Stimulated activated naive CD8-positive, alpha-beta T cell treated with anti-CD3 and anti-CD28 coated beads, Interleukin-15, amount 100 ng/mL, for 72 hours (primary cell): ENCODE measurements around the gene HK3.
A peak's percentile ranks its signal among the peaks of the same experiment; 100 is the strongest.

Source experiments
- ATAC-seq: fragments of 150-1000 bp; cut with Tn5 transposase; 2 replicates; pipeline ENCODE4 v1.10.0; 2021; ENCODE audit warnings: mild to moderate bottlenecking, moderate library complexity
- DNase-seq, 2 donors: peaks; one replicate each; pipeline ENCODE4 v3.0.0; 2021 to 2022
- H3K27ac Mint-ChIP-seq, 2 donors: one replicate each; pipeline ENCODE4 v1.8.0; 2022; ENCODE audit warnings: mild to moderate bottlenecking in 2 of 2, mixed read lengths in 2 of 2, moderate library complexity in 2 of 2
- H3K27me3 Mint-ChIP-seq: one replicate; pipeline ENCODE4 v1.8.0; 2022; ENCODE audit warnings: mixed read lengths
- H3K4me1 Mint-ChIP-seq: one replicate; pipeline ENCODE4 v1.8.0; 2022; ENCODE audit warnings: mild to moderate bottlenecking, mixed read lengths
- H3K4me3 Mint-ChIP-seq, 2 donors: one replicate each; pipeline ENCODE4 v1.8.0; 2022; ENCODE audit warnings: mild to moderate bottlenecking in 2 of 2, mixed read lengths in 2 of 2, moderate library complexity in 1 of 2
- H3K9me3 Mint-ChIP-seq, 2 donors: one replicate each; pipeline ENCODE4 v1.8.0; 2022; ENCODE audit warnings: mixed read lengths in 2 of 2

Gene HK3

GRCh38 chr5:176857216-176857893 is 41.8 kb downstream of the HK3 start:
- Mint-ChIP-seq H3K4me3 (no peak overlapping the region), H3K27me3 (peaks cover 55% of the 10 kb centered on the region), H3K4me1 (no peaks in the 10 kb centered on the region), H3K27ac (peak overlapping the region in 1 of 2 donors; percentile 16), H3K9me3 (no peaks in the 10 kb centered on the region)
- ATAC-seq (no peak), DNase-seq (no peak)

GRCh38 chr5:176856746-176857145 is 42.4 kb downstream of the HK3 start:
- Mint-ChIP-seq H3K27ac (peak overlapping the region in 1 of 2 donors; percentile 16), H3K4me1 (no peaks in the 10 kb centered on the region), H3K9me3 (no peaks in the 10 kb centered on the region), H3K27me3 (peaks cover 49% of the 10 kb centered on the region), H3K4me3 (no peak overlapping the region)
- no peak for DNase-seq
- ATAC-seq = no peak

- ATAC-seq = no peak
- no peak overlapping the region for H3K27ac Mint-ChIP-seq
Observed at GRCh38 chr5:176855598-176855997, 43.5 kb downstream of the HK3 start.

GRCh38 chr5:176854164-176854563 is 45.0 kb downstream of the HK3 start:
- peaks cover 40% of the 10 kb centered on the region for H3K27me3 Mint-ChIP-seq
- H3K4me3 Mint-ChIP-seq = no peak overlapping the region
- no peak for DNase-seq
- no peak for ATAC-seq
- no peak overlapping the region for H3K27ac Mint-ChIP-seq
- H3K4me1 Mint-ChIP-seq = no peaks in the 10 kb centered on the region
- H3K9me3 Mint-ChIP-seq = no peaks in the 10 kb centered on the region

More at GRCh38 chr5:176855598-176855997, 43.5 kb downstream of the HK3 start:
- H3K27me3 Mint-ChIP-seq = peaks cover 38% of the 10 kb centered on the region
- no peak for DNase-seq
- no peak overlapping the region for H3K4me3 Mint-ChIP-seq
- H3K9me3 Mint-ChIP-seq = no peaks in the 10 kb centered on the region
- H3K4me1 Mint-ChIP-seq = no peaks in the 10 kb centered on the region

GRCh38 chr5:176853151-176853778 is 45.9 kb downstream of the HK3 start:
- Mint-ChIP-seq H3K4me3 (no peak overlapping the region), H3K4me1 (no peaks in the 10 kb centered on the region), H3K27me3 (peaks cover 42% of the 10 kb centered on the region), H3K9me3 (no peaks in the 10 kb centered on the region), H3K27ac (no peak overlapping the region)
- DNase-seq (no peak), ATAC-seq (no peak)

GRCh38 chr5:176851871-176852658 is 47.1 kb downstream of the HK3 start:
- Mint-ChIP-seq H3K4me3 (no peak overlapping the region), H3K27ac (no peak overlapping the region), H3K4me1 (no peaks in the 10 kb centered on the region), H3K9me3 (no peaks in the 10 kb centered on the region), H3K27me3 (peaks cover 42% of the 10 kb centered on the region)
- ATAC-seq (no peak), DNase-seq (no peak)

- no peak overlapping the region for H3K27ac Mint-ChIP-seq
- no peak for ATAC-seq
- H3K4me3 Mint-ChIP-seq = no peak overlapping the region
- no peak for DNase-seq
- H3K9me3 Mint-ChIP-seq = no peaks in the 10 kb centered on the region
- H3K4me1 Mint-ChIP-seq = no peaks in the 10 kb centered on the region
- peaks cover 43% of the 10 kb centered on the region for H3K27me3 Mint-ChIP-seq
Observed at GRCh38 chr5:176851380-176851779, 47.8 kb downstream of the HK3 start.

- ATAC-seq (no peak), DNase-seq (no peak)
- H3K27ac Mint-ChIP-seq = no peak overlapping the region
Observed at GRCh38 chr5:176850371-176851245, 48.5 kb downstream of the HK3 start.

GRCh38 chr5:176849611-176850227 is 49.4 kb downstream of the HK3 start:
- Mint-ChIP-seq H3K4me3 (no peak overlapping the region), H3K9me3 (no peaks in the 10 kb centered on the region), H3K4me1 (no peaks in the 10 kb centered on the region), H3K27me3 (peaks cover 59% of the 10 kb centered on the region), H3K27ac (no peak overlapping the region)
- no peak for ATAC-seq
- DNase-seq = no peak

More at GRCh38 chr5:176850371-176851245, 48.5 kb downstream of the HK3 start:
- Mint-ChIP-seq H3K9me3 (no peaks in the 10 kb centered on the region), H3K27me3 (peaks cover 51% of the 10 kb centered on the region), H3K4me3 (no peak overlapping the region), H3K4me1 (no peaks in the 10 kb centered on the region)

- ATAC-seq (no peak), DNase-seq (no peak)
- Mint-ChIP-seq H3K4me3 (no peak overlapping the region), H3K27ac (no peak overlapping the region), H3K4me1 (no peaks in the 10 kb centered on the region), H3K9me3 (no peaks in the 10 kb centered on the region), H3K27me3 (peaks cover 66% of the 10 kb centered on the region)
Observed at GRCh38 chr5:176848651-176849050, 50.5 kb downstream of the HK3 start.

GRCh38 chr5:176847726-176848290 is 51.3 kb downstream of the HK3 start:
- no peak overlapping the region for H3K4me3 Mint-ChIP-seq
- H3K27me3 Mint-ChIP-seq = peaks cover 70% of the 10 kb centered on the region
- ATAC-seq (no peak), DNase-seq (no peak)
- H3K9me3 Mint-ChIP-seq = no peaks in the 10 kb centered on the region
- no peaks in the 10 kb centered on the region for H3K4me1 Mint-ChIP-seq
- H3K27ac Mint-ChIP-seq = no peak overlapping the region

GRCh38 chr5:176847148-176847547 is 52.0 kb downstream of the HK3 start:
- DNase-seq (no peak), ATAC-seq (no peak)
- H3K27ac Mint-ChIP-seq = no peak overlapping the region
- H3K4me3 Mint-ChIP-seq = no peak overlapping the region
- no peaks in the 10 kb centered on the region for H3K4me1 Mint-ChIP-seq
- H3K9me3 Mint-ChIP-seq = no peaks in the 10 kb centered on the region
- peaks cover 72% of the 10 kb centered on the region for H3K27me3 Mint-ChIP-seq

- H3K27me3 Mint-ChIP-seq = peaks cover 78% of the 10 kb centered on the region
- ATAC-seq (peak; percentile 64), DNase-seq (no peak)
Observed at GRCh38 chr5:176846335-176847140, 52.6 kb downstream of the HK3 start.

GRCh38 chr5:176845392-176845713 is 53.8 kb downstream of the HK3 start:
- ATAC-seq = no peak
- Mint-ChIP-seq H3K4me1 (no peaks in the 10 kb centered on the region), H3K27me3 (peaks cover 90% of the 10 kb centered on the region), H3K27ac (no peak overlapping the region), H3K4me3 (no peak overlapping the region), H3K9me3 (no peaks in the 10 kb centered on the region)
- DNase-seq = no peak

More at GRCh38 chr5:176846335-176847140, 52.6 kb downstream of the HK3 start:
- H3K9me3 Mint-ChIP-seq = no peaks in the 10 kb centered on the region
- no peak overlapping the region for H3K4me3 Mint-ChIP-seq
- H3K27ac Mint-ChIP-seq = no peak overlapping the region
- no peaks in the 10 kb centered on the region for H3K4me1 Mint-ChIP-seq
